Activated T-helper 1 cell treated with anti-CD3 and anti-CD28 coated beads, Interleukin-12 subunit alpha, Interleukin-12 subunit beta, Interleukin-2, Interleukin-4 antibody, amounts not matched to agents 30 ng/mL and 10 ng/mL and 1 ng/mL, durations not matched to agents 14 hours and 24 hours and 36 hours (primary cell): Measurements from ENCODE around the gene WDPCP. TPM values are rescaled to one million over a fixed set of nuclear protein-coding genes. Genes with fewer than 3 reads are reported as not detected.
"Not testable (repeated sequence)": the region's sequence is repeated elsewhere in the genome, so short reads cannot be mapped to it uniquely, and the experiment has no call there.

ENCODE experiments used
- DNase-seq: peaks from one replicate; pipeline ENCODE4 v3.0.0; 2021; ENCODE audit warnings: low spot score
- H3K27ac Mint-ChIP-seq: one replicate; pipeline ENCODE4 v1.8.0; 2021; ENCODE audit warnings: mild to moderate bottlenecking, mixed read lengths
- H3K27me3 Mint-ChIP-seq: one replicate; pipeline ENCODE4 v1.8.0; 2022; ENCODE audit warnings: mild to moderate bottlenecking, moderate library complexity, mixed read lengths; ENCODE audit not compliant: insufficient read depth
- H3K36me3 Mint-ChIP-seq: one replicate; pipeline ENCODE4 v1.8.0; 2021; ENCODE audit warnings: low read depth, mixed read lengths
- H3K4me1 Mint-ChIP-seq: one replicate; pipeline ENCODE4 v1.8.0; 2021; ENCODE audit warnings: low read depth, mixed read lengths
- H3K4me3 Mint-ChIP-seq: one replicate; pipeline ENCODE4 v1.8.0; 2021; ENCODE audit warnings: mild to moderate bottlenecking, moderate library complexity, mixed read lengths
- H3K9me3 Mint-ChIP-seq: one replicate; pipeline ENCODE4 v1.8.0; 2021; ENCODE audit warnings: mixed read lengths
- intact Hi-C: fragments of 100-400 bp; cut with micrococcal nuclease; formaldehyde crosslinking; loops from one replicate; pipeline ENCODE4 v1.15.1; 2024
- total RNA-seq: library from RNA; stranded (reverse); gene quantifications from 2 replicates; pipeline ENCODE4 v1.2.3, GENCODE V29; 2022

WDPCP gene
- total RNA-seq, 1 donor from 2014 or later: 7.7 TPM

DNA sequence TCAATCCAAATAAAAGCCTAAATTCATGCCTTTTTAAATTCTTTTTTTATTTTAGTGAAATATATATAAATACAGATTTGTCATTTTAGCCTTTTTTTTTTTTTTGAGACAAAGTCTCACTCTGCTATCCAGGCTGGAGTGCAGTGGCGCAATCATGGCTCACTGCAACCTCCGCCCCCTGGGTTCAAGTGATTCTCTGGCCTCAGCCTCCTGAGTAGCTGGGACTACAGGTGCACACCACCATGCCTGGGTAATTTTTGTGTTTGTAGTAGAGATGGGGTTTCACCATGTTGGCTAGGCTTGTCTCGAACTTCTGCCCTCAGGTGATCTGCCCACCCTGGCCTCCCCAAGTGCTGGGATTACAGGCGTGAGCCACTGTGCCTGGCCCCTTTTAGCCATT, 513.9 kb downstream of the WDPCP start:
- H3K27ac Mint-ChIP-seq, H3K4me3 Mint-ChIP-seq, H3K4me1 Mint-ChIP-seq, H3K36me3 Mint-ChIP-seq, DNase-seq, H3K27me3 Mint-ChIP-seq, H3K9me3 Mint-ChIP-seq, intact Hi-C loops: not testable (repeated sequence)

DNA sequence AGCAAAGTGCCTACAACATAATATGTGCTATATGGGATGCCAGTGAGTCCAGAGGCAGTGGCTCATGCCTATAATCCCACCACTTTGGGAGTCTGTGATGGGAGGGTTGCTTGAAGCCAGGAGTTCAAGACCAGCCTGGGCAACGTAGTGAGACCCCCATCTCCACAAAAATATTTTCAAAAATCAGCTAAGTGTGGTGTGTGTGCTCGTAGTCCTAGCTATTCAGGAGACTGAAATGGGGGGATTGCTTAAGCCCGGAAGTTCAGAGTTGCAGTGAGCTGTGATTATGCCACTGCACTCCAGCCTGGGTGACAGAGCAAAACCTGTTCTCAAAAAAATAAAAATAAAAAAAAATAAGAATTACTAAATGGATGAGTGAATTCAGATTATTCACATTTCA, 514.3 kb downstream of the WDPCP start:
- Mint-ChIP-seq H3K27me3 (peaks cover 4% of the 10 kb centered on the region), H3K4me3 (no peak overlapping the region), H3K4me1 (no peaks in the 10 kb centered on the region), H3K36me3 (no peaks in the 10 kb centered on the region), H3K27ac (no peak overlapping the region), H3K9me3 (no peaks in the 10 kb centered on the region)
- intact Hi-C loops: no loop called here
- DNase-seq: no peak

DNA sequence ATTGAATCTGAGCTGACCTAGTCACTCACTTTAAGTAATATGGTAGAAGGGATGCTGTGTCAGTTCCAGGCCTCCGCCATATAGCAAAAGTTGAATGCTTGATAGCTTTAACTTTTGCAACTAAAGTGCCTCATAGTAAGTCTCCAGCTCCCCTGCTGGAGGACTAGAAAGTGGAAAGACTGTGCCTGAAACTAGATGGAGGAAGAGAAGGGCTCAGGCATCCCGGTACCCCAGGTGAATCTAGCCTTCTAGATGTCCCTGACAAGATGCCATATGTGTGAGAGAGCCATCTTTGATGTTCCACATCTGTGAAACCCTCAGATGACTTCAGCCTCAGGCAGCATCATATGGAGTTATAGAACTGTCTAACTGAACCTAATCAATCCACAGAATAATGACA, 516.6 kb downstream of the WDPCP start:
- H3K9me3 Mint-ChIP-seq: no peaks in the 10 kb centered on the region
- H3K27ac Mint-ChIP-seq: no peak overlapping the region
- no peak overlapping the region for H3K4me3 Mint-ChIP-seq
- intact Hi-C loops: no loop called here
- DNase-seq: no peak
- H3K27me3 Mint-ChIP-seq: peaks cover 5% of the 10 kb centered on the region
- no peaks in the 10 kb centered on the region for H3K36me3 Mint-ChIP-seq
- H3K4me1 Mint-ChIP-seq: no peaks in the 10 kb centered on the region

Other genes starting within 250 kb of the WDPCP start
- gene MDH1, start 486 bp upstream of the WDPCP start, total RNA-seq: 186 and 197 TPM in 2 replicates